ENCODE measurements around the gene PLCB4. TPM values are rescaled to one million over a fixed set of nuclear protein-coding genes. Genes with fewer than 3 reads are reported as not detected.

The PLCB4 gene
- total RNA-seq, 1 experiment from 2014 or later, result 10.1 TPM

DNA sequence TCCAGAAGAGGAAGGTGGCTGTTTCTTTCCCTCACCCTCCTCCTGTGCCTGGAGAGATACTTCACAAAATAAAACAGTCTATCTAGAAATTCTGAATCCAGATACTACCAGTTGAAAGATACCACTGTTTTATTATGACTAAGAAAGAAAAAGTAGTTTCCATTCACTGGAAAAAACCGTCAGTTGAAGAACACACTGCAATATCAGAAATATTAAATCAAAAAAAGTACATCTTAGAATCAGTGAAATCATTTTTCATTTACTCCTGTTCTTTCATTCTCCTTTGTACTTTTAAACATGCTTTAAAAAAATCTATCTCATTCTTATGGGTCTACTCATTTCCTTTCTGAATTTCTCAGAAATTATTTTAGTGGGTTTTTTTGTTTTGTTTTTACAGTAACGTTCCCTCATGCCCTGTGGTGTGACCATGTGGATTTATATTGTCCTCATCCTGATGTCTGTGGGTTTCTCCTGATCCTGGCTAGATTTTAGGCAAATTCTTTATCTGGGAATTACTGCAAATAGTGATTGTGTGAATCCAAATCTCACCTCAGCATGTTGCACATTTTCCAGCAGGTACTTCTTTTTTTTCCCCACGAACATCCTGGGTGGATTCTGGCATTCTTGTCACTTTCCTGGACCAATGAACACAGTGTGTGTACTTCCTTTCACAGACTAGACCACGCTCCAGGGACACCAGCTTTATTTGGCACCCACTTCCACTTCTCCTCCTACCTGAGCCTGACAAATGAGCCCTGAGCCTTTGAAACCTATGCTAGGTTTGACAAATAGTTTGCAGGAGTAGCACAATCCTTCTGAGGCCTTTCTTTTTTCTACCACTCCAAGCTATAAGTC, 331.5 kb downstream of the PLCB4 start:
- Histone ChIP-seq H2AK5ac (ENCODE audit: insufficient read length, low read length) (no peak overlapping the region), H2BK5ac (ENCODE audit: insufficient read length, low read length) (no peak overlapping the region), H4K5ac (ENCODE audit: insufficient read length, low read depth, low read length) (no peak overlapping the region), H3T11ph (ENCODE audit: low read length) (no peak overlapping the region), H4K8ac (replicated peaks; ENCODE audit: insufficient read length, low read depth, low read length) (no peak overlapping the region), H3K9me3 (ENCODE audit: control insufficient read depth, low read depth, low read length) (no peaks in the 10 kb centered on the region), H3K23ac (ENCODE audit: insufficient read length, low read depth, low read length) (no peak overlapping the region), H2BK120ac (ENCODE audit: low read depth, low read length, poor library complexity, severe bottlenecking) (no peak overlapping the region), H3K23me2 (ENCODE audit: insufficient read length, low read depth, low read length, poor library complexity, severe bottlenecking) (no peaks in the 10 kb centered on the region), H2BK12ac (ENCODE audit: insufficient read length, low read depth, low read length) (no peak overlapping the region), H3K4me1 (ENCODE audit: insufficient read depth, low read length) (no peaks in the 10 kb centered on the region; the same call in 1 of the 2 replicates), H2AFZ (ENCODE audit: low read length) (no peak overlapping the region), H3K4me2 (ENCODE audit: insufficient read depth, insufficient read length, low read length) (no peak overlapping the region), H2BK15ac (ENCODE audit: low read depth, low read length) (no peak overlapping the region), H3K56ac (ENCODE audit: insufficient read length, low read depth, low read length) (no peak overlapping the region), H4K20me1 (ENCODE audit: control insufficient read depth, insufficient read depth, insufficient read length) (no peaks in the 10 kb centered on the region), H3K4ac (ENCODE audit: low read depth, low read length) (no peak overlapping the region), H4K91ac (ENCODE audit: insufficient read length, low read depth, low read length) (no peak overlapping the region), H3K27ac (ENCODE audit: insufficient read length, low read depth, low read length) (no peak overlapping the region), H3K9ac (ENCODE audit: extremely low read depth, insufficient read length, low read length) (no peak overlapping the region), H3K79me2 (ENCODE audit: insufficient read depth, low read length) (no peaks in the 10 kb centered on the region), H3K27me3 (ENCODE audit: insufficient read depth, low read length) (no peaks in the 10 kb centered on the region), H3K14ac (ENCODE audit: insufficient read depth, low read length) (no peak overlapping the region), H3K18ac (ENCODE audit: insufficient read length, low read depth, low read length) (no peak overlapping the region), H3K79me1 (ENCODE audit: insufficient read depth, low read depth, low read length, poor library complexity, severe bottlenecking) (no peaks in the 10 kb centered on the region), H2BK20ac (ENCODE audit: low read depth, low read length, poor library complexity, severe bottlenecking) (no peak overlapping the region)
- Mint-ChIP-seq H3K4me3 (no peak overlapping the region), H3K9me3 (no peaks in the 10 kb centered on the region), H3K4me1 (peaks cover 9 to 13% of the 10 kb centered on the region in 2 experiments), H3K27ac (peak overlapping the region in 2 of 3 experiments; percentile 1 to 46; a peak in 3 of 7 replicates), H3K27me3 (ENCODE audit: low read depth) (no peaks in the 10 kb centered on the region), H3K36me3 (ENCODE audit: insufficient read depth in 1 of 3, low read depth in 3 of 3) (peaks cover 0 to 4% (median 0%) of the 10 kb centered on the region in 3 experiments; a peak in 1 of 7 replicates)
- WGBS (ENCODE audit: extremely low coverage, insufficient read length, low lambda C conversion rate), result no CpG with 5 or more reads among the region's 4 CpGs
- no peak for DNase-seq
- TF ChIP-seq, protein P1, sequence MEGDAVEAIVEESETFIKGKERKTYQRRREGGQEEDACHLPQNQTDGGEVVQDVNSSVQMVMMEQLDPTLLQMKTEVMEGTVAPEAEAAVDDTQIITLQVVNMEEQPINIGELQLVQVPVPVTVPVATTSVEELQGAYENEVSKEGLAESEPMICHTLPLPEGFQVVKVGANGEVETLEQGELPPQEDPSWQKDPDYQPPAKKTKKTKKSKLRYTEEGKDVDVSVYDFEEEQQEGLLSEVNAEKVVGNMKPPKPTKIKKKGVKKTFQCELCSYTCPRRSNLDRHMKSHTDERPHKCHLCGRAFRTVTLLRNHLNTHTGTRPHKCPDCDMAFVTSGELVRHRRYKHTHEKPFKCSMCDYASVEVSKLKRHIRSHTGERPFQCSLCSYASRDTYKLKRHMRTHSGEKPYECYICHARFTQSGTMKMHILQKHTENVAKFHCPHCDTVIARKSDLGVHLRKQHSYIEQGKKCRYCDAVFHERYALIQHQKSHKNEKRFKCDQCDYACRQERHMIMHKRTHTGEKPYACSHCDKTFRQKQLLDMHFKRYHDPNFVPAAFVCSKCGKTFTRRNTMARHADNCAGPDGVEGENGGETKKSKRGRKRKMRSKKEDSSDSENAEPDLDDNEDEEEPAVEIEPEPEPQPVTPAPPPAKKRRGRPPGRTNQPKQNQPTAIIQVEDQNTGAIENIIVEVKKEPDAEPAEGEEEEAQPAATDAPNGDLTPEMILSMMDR (conservative IDR thresholded peaks at IDR 0.05), result no peak
